Measurements from ENCODE around the gene WWTR1. TPM values are rescaled to one million over a fixed set of nuclear protein-coding genes. Genes with fewer than 3 reads are reported as not detected.

The WWTR1 gene
- total RNA-seq, 1 donor from 2014 or later = 0.73 TPM

DNA sequence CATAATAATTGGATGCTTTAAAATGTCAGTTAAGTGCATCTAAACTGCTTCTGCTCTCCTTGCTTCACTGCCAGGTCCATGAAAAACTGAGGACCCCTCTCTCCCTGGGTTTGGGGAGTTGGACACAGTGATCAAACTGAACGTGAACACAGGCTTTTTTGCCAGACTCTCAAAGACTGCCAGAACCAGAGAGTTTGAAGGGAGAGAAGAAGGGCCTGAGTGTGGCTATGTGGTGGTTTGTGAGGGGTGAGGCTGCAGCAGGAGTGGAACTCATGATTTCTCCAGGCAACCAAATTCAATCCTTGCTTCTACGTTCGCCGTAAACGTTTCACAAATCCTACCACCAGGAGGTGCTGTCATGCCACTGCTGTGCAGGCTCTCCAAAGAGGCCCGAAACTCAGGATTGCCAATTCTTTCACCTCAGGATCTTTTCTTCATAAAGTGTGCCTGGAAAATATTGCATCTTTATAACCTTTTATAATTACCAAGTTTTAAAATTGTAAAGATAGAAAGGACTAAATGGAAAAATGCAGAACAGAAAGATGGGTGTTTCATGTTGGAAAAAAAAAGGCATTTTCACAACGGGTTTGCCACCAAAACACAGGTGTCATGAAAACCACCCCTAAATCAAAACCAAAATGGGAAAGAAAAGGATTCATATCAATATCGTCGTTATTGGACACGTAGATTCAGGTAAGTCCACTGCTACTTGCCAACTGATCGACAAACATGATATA is 163.6 kb downstream of the WWTR1 start:
- intact Hi-C loops (cut with micrococcal nuclease) = loop anchor here (1.0 kb wide), 1 partner anchor 223 kb away; no protein-coding TSS in a partner anchor

DNA sequence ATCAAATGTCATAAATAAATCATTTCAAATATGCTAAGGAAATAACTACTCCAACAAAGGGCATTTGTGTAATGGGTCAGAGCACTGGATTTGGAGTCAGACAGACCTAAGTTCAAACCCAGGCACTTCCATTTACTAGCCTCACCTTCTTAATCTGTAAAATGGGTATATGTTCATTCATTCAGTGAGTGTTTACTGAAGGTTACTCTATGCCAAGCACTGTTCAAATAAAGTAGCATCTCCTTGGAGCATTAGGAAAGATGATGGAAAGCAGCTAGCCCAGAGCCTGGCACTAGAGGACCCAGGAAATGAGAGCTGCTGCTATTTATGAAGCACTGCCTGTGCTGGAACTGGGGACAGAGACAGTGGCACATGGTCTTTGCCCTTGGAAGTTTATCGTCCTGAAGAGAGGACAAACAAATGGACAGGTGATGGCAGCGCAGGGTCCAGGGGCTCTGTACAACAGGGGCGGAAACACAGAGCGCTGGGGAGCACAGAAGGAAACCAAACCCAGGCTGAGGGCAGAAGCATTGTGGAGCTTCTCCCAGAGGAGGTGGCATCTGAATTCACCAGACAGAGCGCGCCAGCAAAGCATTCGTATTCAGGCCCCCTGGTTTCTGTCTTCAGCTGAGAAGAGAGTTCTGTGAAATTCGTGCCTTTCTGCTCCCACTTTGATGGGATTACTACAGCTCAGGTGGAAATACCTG is 164.4 kb downstream of the WWTR1 start:
- intact Hi-C loops (cut with micrococcal nuclease) = loop anchor here (1.0 kb wide), 1 partner anchor 224 kb away; no protein-coding TSS in a partner anchor
- Mint-ChIP-seq H3K9me3 (no peaks in the 10 kb centered on the region), H3K27me3 (peaks cover 16% of the 10 kb centered on the region), H3K36me3 (ENCODE audit: low read depth) (no peaks in the 10 kb centered on the region), H3K27ac (no peak overlapping the region), H3K4me3 (no peak overlapping the region), H3K4me1 (no peaks in the 10 kb centered on the region)
- TF ChIP-seq, protein P1, sequence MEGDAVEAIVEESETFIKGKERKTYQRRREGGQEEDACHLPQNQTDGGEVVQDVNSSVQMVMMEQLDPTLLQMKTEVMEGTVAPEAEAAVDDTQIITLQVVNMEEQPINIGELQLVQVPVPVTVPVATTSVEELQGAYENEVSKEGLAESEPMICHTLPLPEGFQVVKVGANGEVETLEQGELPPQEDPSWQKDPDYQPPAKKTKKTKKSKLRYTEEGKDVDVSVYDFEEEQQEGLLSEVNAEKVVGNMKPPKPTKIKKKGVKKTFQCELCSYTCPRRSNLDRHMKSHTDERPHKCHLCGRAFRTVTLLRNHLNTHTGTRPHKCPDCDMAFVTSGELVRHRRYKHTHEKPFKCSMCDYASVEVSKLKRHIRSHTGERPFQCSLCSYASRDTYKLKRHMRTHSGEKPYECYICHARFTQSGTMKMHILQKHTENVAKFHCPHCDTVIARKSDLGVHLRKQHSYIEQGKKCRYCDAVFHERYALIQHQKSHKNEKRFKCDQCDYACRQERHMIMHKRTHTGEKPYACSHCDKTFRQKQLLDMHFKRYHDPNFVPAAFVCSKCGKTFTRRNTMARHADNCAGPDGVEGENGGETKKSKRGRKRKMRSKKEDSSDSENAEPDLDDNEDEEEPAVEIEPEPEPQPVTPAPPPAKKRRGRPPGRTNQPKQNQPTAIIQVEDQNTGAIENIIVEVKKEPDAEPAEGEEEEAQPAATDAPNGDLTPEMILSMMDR (IDR thresholded peaks at IDR 0.05) = no peak
- CTCF ChIA-PET = no interaction called here
- ATAC-seq (ENCODE audit: low read depth) (no peak), DNase-seq (no peak)
- POLR2A ChIA-PET = no interaction called here

More for the DNA sequence above, 163.6 kb downstream of the WWTR1 start:
- POLR2A ChIA-PET = no interaction called here
- Mint-ChIP-seq H3K4me3 (no peak overlapping the region), H3K4me1 (no peaks in the 10 kb centered on the region), H3K27me3 (peaks cover 15% of the 10 kb centered on the region), H3K27ac (no peak overlapping the region), H3K36me3 (ENCODE audit: low read depth) (no peaks in the 10 kb centered on the region), H3K9me3 (no peaks in the 10 kb centered on the region)
- no peak for DNase-seq
- TF ChIP-seq, protein P1 (IDR thresholded peaks at IDR 0.05) = no peak
- CTCF ChIA-PET = no interaction called here
- no peak for ATAC-seq (ENCODE audit: low read depth)

DNA sequence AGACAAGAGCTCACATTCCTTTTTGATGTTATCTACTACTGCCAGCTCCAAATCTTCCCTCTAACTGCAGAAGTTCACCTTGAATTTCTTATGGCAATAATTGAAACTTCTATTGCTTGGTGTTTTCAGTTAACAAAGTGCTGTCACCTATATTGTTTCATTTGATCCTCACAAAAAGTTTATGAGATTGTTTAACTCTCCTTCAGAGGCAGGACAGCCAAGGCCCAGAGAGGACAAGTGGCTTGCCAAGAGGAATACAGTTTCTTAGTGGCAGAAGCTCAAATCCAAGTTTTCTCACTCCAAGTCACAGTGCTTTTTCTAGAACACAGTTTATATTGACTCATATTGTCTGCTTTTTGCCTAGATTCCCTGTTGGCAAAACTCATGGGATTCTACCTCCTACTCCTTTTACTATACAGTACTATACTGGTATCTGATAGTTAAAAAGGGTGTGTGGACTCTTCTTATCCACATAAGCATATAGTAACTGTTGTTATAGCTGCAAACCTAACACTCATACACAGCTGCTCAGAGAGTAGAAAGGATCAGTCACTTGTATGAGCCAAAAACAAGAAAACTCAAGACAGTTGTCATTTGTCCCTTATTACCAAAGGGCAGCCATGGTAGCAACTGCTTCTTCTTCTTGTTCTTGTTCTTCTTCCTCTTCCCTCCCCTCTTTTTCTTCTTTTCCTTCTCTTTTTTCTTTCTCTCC is 167.4 kb downstream of the WWTR1 start:
- no peak overlapping the region for H3K4me3 Mint-ChIP-seq
- TF ChIP-seq, protein P1 (IDR thresholded peaks at IDR 0.05) = no peak
- ChIA-PET CTCF (interaction anchor here (0.6 kb wide), 1 partner anchor 35 kb away, joined by 3 read pairs; no protein-coding TSS in a partner anchor), POLR2A (no interaction called here)
- no peaks in the 10 kb centered on the region for H3K9me3 Mint-ChIP-seq
- H3K4me1 Mint-ChIP-seq = no peaks in the 10 kb centered on the region
- no peak for DNase-seq
- peaks cover 13% of the 10 kb centered on the region for H3K27me3 Mint-ChIP-seq
- no peaks in the 10 kb centered on the region for H3K36me3 Mint-ChIP-seq (ENCODE audit: low read depth)
- intact Hi-C loops (cut with micrococcal nuclease) = no loop called here
- H3K27ac Mint-ChIP-seq = no peak overlapping the region
- no peak for ATAC-seq (ENCODE audit: low read depth)

DNA sequence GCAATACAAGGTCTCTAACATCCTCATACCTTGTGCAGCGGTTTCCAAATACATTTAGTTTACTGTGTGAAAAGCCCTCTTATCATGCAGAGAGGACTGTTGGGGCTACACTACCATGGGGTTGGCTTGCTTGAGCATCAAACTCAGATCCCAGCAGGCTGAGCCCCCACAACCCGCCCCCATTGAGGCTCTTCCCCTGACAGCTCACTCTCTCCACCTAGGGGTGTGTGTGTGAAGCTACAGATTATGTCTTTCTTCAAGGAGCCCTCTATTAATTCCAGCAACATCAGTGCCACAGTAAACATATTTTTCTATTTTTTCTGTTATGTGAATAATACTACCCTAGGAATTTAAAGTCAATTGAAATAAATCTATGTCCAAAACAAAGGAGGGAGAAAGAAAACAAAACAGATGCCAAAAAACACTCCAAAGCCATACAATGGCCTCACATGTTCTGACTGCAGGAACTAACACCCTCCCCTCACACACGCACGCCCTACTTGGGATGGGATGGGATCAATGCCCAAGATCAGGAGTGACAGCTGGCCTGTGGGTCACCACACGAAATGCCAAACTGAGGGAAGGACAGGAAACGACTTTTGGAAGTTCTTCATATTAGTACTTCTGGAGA is 168.7 kb downstream of the WWTR1 start:
- H3K27me3 Mint-ChIP-seq = peaks cover 11% of the 10 kb centered on the region
- ATAC-seq (ENCODE audit: low read depth) (no peak), DNase-seq (no peak)
- H3K36me3 Mint-ChIP-seq (ENCODE audit: low read depth) = no peaks in the 10 kb centered on the region
- CTCF ChIA-PET = no interaction called here
- POLR2A ChIA-PET = no interaction called here
- no peak overlapping the region for H3K4me3 Mint-ChIP-seq
- no peaks in the 10 kb centered on the region for H3K9me3 Mint-ChIP-seq
- TF ChIP-seq, protein P1 (IDR thresholded peaks at IDR 0.05) = no peak
- no peak overlapping the region for H3K27ac Mint-ChIP-seq
- intact Hi-C loops (cut with micrococcal nuclease) = loop anchor here (2.0 to 10.0 kb wide), 2 partner anchors 368 to 534 kb away; no protein-coding TSS in a partner anchor
- H3K4me1 Mint-ChIP-seq = no peaks in the 10 kb centered on the region
